Lower lobe of right lung (tissue), 2 donors: ENCODE results near the gene MIB2. TPM values are rescaled to one million over a fixed set of nuclear protein-coding genes. Genes with fewer than 3 reads are reported as not detected.

Experiments used
- ATAC-seq, 2 donors: fragments of 200-7000 bp; cut with Tn5 transposase; one replicate each; pipeline ENCODE4 v1.9.1; 2020 to 2022; ENCODE audit warnings: mild to moderate bottlenecking in 2 of 2, moderate library complexity in 2 of 2
- DNase-seq: peaks from one replicate; pipeline ENCODE4 v3.0.0-alpha.2; 2020
- H3K27ac ChIP-seq: fragments of 200-600 bp; one replicate; pipeline ENCODE4 v1.8.0; 2022
- H3K27me3 ChIP-seq: fragments of 200-600 bp; one replicate; pipeline ENCODE4 v1.8.0; 2022; ENCODE audit warnings: low read depth
- H3K36me3 ChIP-seq: fragments of 200-600 bp; one replicate; pipeline ENCODE4 v1.8.0; 2022; ENCODE audit warnings: mild to moderate bottlenecking
- H3K4me1 ChIP-seq: fragments of 200-600 bp; one replicate; pipeline ENCODE4 v1.8.0; 2022
- H3K4me3 ChIP-seq: fragments of 200-600 bp; one replicate; pipeline ENCODE4 v1.8.0; 2022; ENCODE audit warnings: mild to moderate bottlenecking
- H3K9me3 ChIP-seq: fragments of 200-600 bp; one replicate; pipeline ENCODE4 v1.8.0; 2022
- CTCF ChIP-seq: fragments of 200-600 bp; IDR thresholded peaks from one replicate; pipeline ENCODE4 v1.8.0; 2022; ENCODE audit warnings: antibody characterized with exemption, mild to moderate bottlenecking
- intact Hi-C: fragments of 100-400 bp; cut with DNase I; formaldehyde crosslinking; loops from one replicate; pipeline ENCODE4 v1.11.0; 2022
- total RNA-seq: library from RNA; stranded (reverse); fragmentation: NEBNext Ultra II Directional; extraction: Animal tissue kit (Norgen Biotek cat#: 25700); gene quantifications from one replicate; pipeline ENCODE4 v1.2.1, GENCODE V29; 2021
- donor health status: DM: no; HTN: yes; CAD: no; lungs with severe emphysema.

Gene MIB2
- total RNA-seq, 1 donor from 2014 or later = 82.5 TPM

- ATAC-seq = no peak
- H3K4me1 ChIP-seq = peaks cover 16% of the 10 kb centered on the region
- H3K27ac ChIP-seq = no peak overlapping the region
- no peak for DNase-seq
- H3K4me3 ChIP-seq = peak overlapping the region; percentile 54
- TF ChIP-seq CTCF = no peak
- no peaks in the 10 kb centered on the region for H3K36me3 ChIP-seq
- intact Hi-C loops = no loop called here
- H3K9me3 ChIP-seq = no peaks in the 10 kb centered on the region
- H3K27me3 ChIP-seq = peaks cover 28% of the 10 kb centered on the region
Observed at GRCh38 chr1:1600861-1601563, 14.3 kb upstream of the MIB2 start.

GRCh38 chr1:1601564-1602303 is 13.6 kb upstream of the MIB2 start:
- ATAC-seq (no peak), DNase-seq (no peak)
- intact Hi-C loops = no loop called here
- peaks cover 16% of the 10 kb centered on the region for H3K4me1 ChIP-seq
- no peaks in the 10 kb centered on the region for H3K36me3 ChIP-seq
- no peak for TF ChIP-seq CTCF
- peaks cover 27% of the 10 kb centered on the region for H3K27me3 ChIP-seq
- no peaks in the 10 kb centered on the region for H3K9me3 ChIP-seq
- H3K27ac ChIP-seq = no peak overlapping the region
- H3K4me3 ChIP-seq = no peak overlapping the region

GRCh38 chr1:1602304-1602967 is 12.9 kb upstream of the MIB2 start:
- Histone ChIP-seq H3K4me3 (no peak overlapping the region), H3K27ac (no peak overlapping the region), H3K9me3 (no peaks in the 10 kb centered on the region), H3K4me1 (peaks cover 16% of the 10 kb centered on the region), H3K27me3 (peaks cover 23% of the 10 kb centered on the region), H3K36me3 (no peaks in the 10 kb centered on the region)
- TF ChIP-seq CTCF = no peak
- intact Hi-C loops = no loop called here
- ATAC-seq (no peak), DNase-seq (no peak)

- H3K4me3 ChIP-seq = no peak overlapping the region
- peaks cover 16% of the 10 kb centered on the region for H3K4me1 ChIP-seq
- intact Hi-C loops = no loop called here
- H3K27me3 ChIP-seq = peaks cover 17% of the 10 kb centered on the region
- H3K36me3 ChIP-seq = no peaks in the 10 kb centered on the region
- no peak for TF ChIP-seq CTCF
- ATAC-seq (no peak), DNase-seq (no peak)
- H3K9me3 ChIP-seq = no peaks in the 10 kb centered on the region
- no peak overlapping the region for H3K27ac ChIP-seq
Observed at GRCh38 chr1:1602968-1603506, 12.3 kb upstream of the MIB2 start.

- ATAC-seq = no peak
- intact Hi-C loops = no loop called here
- DNase-seq = no peak
- TF ChIP-seq CTCF = no peak
- no peaks in the 10 kb centered on the region for H3K36me3 ChIP-seq
- H3K4me3 ChIP-seq = no peak overlapping the region
- H3K4me1 ChIP-seq = peaks cover 14% of the 10 kb centered on the region
- H3K27ac ChIP-seq = no peak overlapping the region
- H3K9me3 ChIP-seq = no peaks in the 10 kb centered on the region
- H3K27me3 ChIP-seq = peaks cover 9% of the 10 kb centered on the region
Observed at GRCh38 chr1:1603671-1604373, 11.5 kb upstream of the MIB2 start.
